Rectal smooth muscle tissue (tissue), 1 donor: ENCODE results near the gene SF3B5.

ENCODE experiments used
- H3K27ac ChIP-seq: one replicate; pipeline ENCODE4 v1.7.0; 2013; ENCODE audit warnings: low read depth, low read length, inconsistent platforms
- H3K27me3 ChIP-seq: one replicate; pipeline ENCODE4 v1.7.0; 2013; ENCODE audit warnings: low read length; ENCODE audit not compliant: control insufficient read depth, insufficient read depth
- H3K36me3 ChIP-seq: one replicate; pipeline ENCODE4 v1.7.0; 2013; ENCODE audit warnings: low read length; ENCODE audit not compliant: control insufficient read depth, insufficient read depth
- H3K4me1 ChIP-seq: one replicate; pipeline ENCODE4 v1.7.0; 2013; ENCODE audit warnings: low read length; ENCODE audit not compliant: control insufficient read depth, insufficient read depth
- H3K4me3 ChIP-seq: one replicate; pipeline ENCODE4 v1.7.0; 2013; ENCODE audit warnings: low read length
- H3K9ac ChIP-seq: one replicate; pipeline ENCODE4 v1.7.0; 2013; ENCODE audit warnings: low read length

The SF3B5 gene

DNA sequence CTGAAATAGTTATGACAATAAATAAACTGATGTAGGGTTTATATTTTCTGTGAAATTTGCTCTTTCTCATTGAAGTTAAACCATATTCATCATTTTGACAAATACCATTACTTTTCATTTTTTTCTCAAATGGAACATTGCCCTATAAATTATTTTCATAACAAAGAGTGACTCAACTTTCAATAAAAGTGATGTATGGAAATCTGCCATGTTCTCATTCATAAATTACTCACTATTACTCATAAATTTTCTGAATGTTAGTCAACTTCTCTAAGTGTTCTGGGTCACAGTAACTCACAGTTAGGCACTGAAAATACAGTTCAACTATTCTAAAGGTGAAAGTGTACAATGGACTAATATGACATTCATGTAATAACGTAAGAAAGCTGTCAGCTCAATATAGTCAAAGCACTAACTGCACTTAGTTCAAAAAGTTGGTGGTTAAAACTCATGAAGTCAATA is 35.9 kb upstream of the SF3B5 start:
- H3K36me3 ChIP-seq = no peaks in the 10 kb centered on the region
- no peak overlapping the region for H3K9ac ChIP-seq
- H3K27ac ChIP-seq = no peak overlapping the region
- no peak overlapping the region for H3K4me3 ChIP-seq
- no peaks in the 10 kb centered on the region for H3K4me1 ChIP-seq
- no peaks in the 10 kb centered on the region for H3K27me3 ChIP-seq

DNA sequence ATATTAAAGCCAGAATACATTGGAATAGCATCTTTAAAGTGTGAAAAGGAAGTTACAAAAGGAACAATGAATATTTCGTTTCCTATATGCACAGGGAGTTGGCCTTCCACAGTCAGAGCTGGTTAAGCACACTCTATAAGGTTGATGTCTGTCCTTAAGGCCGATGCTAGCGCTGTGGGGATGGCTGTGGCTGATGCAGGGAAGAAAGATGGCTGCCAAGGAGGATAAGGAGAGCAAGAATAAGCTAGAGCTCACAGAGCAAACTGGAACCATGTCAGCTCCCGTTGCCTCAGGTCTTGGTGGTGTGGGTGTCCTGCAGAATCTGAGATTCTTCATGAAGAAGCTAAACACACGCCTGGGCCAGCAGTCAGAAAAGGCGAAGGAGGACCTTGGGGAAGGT is 34.1 kb upstream of the SF3B5 start:
- Histone ChIP-seq H3K9ac (no peak overlapping the region), H3K4me1 (no peaks in the 10 kb centered on the region), H3K27ac (no peak overlapping the region), H3K4me3 (no peak overlapping the region), H3K27me3 (no peaks in the 10 kb centered on the region), H3K36me3 (no peaks in the 10 kb centered on the region)

- Histone ChIP-seq H3K9ac (no peak overlapping the region), H3K27ac (no peak overlapping the region), H3K36me3 (no peaks in the 10 kb centered on the region), H3K4me1 (no peaks in the 10 kb centered on the region), H3K27me3 (no peaks in the 10 kb centered on the region), H3K4me3 (no peak overlapping the region)
These were observed 31.7 kb upstream of the SF3B5 start for GRCh38 chr6:144127097-144127496.

DNA sequence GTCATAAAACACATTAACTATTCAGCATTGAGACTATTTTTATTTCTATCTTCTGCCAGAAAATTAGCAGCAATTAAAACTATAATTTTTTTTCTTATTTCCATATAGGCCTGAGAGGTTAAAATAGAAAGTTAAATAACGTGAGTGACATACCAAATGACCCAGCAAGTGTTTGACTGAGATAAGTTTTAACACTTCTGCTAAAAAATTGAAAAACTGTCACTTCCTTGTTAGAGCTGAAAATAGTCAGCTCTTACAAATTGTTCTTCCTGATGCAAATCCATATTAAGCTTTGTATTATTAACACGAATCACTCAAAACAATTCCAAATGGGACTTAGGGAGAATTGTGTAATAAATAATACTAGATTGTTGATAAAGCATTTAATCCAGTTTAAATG is 28.5 kb upstream of the SF3B5 start:
- H3K4me1 ChIP-seq = no peaks in the 10 kb centered on the region
- H3K27ac ChIP-seq = no peak overlapping the region
- H3K4me3 ChIP-seq = no peak overlapping the region
- no peak overlapping the region for H3K9ac ChIP-seq
- no peaks in the 10 kb centered on the region for H3K36me3 ChIP-seq
- H3K27me3 ChIP-seq = no peaks in the 10 kb centered on the region

- Histone ChIP-seq H3K9ac (no peak overlapping the region), H3K27ac (no peak overlapping the region), H3K4me3 (no peak overlapping the region), H3K36me3 (no peaks in the 10 kb centered on the region), H3K27me3 (no peaks in the 10 kb centered on the region), H3K4me1 (no peaks in the 10 kb centered on the region)
These were observed 28.0 kb upstream of the SF3B5 start for GRCh38 chr6:144123421-144123820.

- H3K27ac ChIP-seq = no peak overlapping the region
- no peaks in the 10 kb centered on the region for H3K27me3 ChIP-seq
- H3K4me3 ChIP-seq = no peak overlapping the region
- no peaks in the 10 kb centered on the region for H3K36me3 ChIP-seq
- no peaks in the 10 kb centered on the region for H3K4me1 ChIP-seq
- no peak overlapping the region for H3K9ac ChIP-seq
These were observed 27.5 kb upstream of the SF3B5 start for GRCh38 chr6:144122861-144123260.

GRCh38 chr6:144119376-144119775 is 24.0 kb upstream of the SF3B5 start:
- no peaks in the 10 kb centered on the region for H3K36me3 ChIP-seq

GRCh38 chr6:144115219-144115618 is 19.8 kb upstream of the SF3B5 start:
- Histone ChIP-seq H3K4me1 (no peaks in the 10 kb centered on the region), H3K36me3 (no peaks in the 10 kb centered on the region), H3K27ac (no peak overlapping the region), H3K27me3 (no peaks in the 10 kb centered on the region), H3K9ac (no peak overlapping the region), H3K4me3 (no peak overlapping the region)

More at GRCh38 chr6:144119376-144119775, 24.0 kb upstream of the SF3B5 start:
- Histone ChIP-seq H3K4me3 (no peak overlapping the region), H3K9ac (no peak overlapping the region), H3K4me1 (no peaks in the 10 kb centered on the region), H3K27ac (no peak overlapping the region), H3K27me3 (no peaks in the 10 kb centered on the region)

DNA sequence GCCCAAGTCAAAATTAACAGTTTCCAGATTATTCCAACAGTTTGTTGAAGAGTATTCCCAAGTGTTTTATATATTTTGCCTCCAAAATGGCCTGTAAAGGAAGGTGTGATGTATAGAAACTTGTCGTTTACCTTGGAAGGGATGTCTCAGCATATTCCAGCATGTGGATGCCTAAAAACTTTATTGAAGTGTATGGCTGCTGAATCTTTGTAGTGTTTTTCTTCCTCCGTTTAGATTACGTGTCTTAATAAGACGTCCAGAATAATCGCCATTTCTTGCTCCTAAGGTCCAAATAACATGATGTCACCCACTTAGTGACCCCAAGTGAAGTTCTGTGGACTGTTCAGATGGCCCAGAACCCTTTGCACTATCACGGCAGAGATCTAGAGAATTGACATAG is 18.0 kb upstream of the SF3B5 start:
- no peaks in the 10 kb centered on the region for H3K27me3 ChIP-seq
- no peaks in the 10 kb centered on the region for H3K4me1 ChIP-seq

GRCh38 chr6:144110210-144110609 is 14.8 kb upstream of the SF3B5 start:
- Histone ChIP-seq H3K27ac (no peak overlapping the region), H3K9ac (no peak overlapping the region), H3K27me3 (no peaks in the 10 kb centered on the region), H3K4me1 (no peaks in the 10 kb centered on the region), H3K36me3 (no peaks in the 10 kb centered on the region), H3K4me3 (no peak overlapping the region)

More for the DNA sequence above, 18.0 kb upstream of the SF3B5 start:
- no peak overlapping the region for H3K4me3 ChIP-seq
- H3K27ac ChIP-seq = no peak overlapping the region
- H3K36me3 ChIP-seq = no peaks in the 10 kb centered on the region
- H3K9ac ChIP-seq = no peak overlapping the region

DNA sequence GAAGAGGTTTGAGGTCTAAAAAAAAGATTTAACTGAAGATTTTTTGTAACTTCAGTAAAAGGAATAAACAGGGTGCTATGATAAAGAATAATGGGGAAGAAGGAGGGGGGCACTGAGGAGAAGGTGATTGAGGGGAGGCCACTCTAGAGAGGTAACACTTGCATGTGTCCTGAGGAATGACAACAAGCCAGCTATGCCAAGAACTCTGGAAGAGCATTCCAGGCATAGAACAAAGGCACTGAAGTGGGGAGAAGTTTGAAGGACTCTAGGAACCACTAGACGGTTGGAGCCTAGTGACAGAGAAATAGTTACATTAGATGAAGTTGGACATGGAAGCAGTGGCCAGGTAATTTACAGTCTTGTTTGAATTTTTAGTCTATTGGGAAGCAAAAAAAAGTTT is 10.8 kb upstream of the SF3B5 start:
- no peak overlapping the region for H3K4me3 ChIP-seq
- no peak overlapping the region for H3K9ac ChIP-seq
- no peaks in the 10 kb centered on the region for H3K27me3 ChIP-seq
- no peak overlapping the region for H3K27ac ChIP-seq
- no peaks in the 10 kb centered on the region for H3K36me3 ChIP-seq
- H3K4me1 ChIP-seq = no peaks in the 10 kb centered on the region

- Histone ChIP-seq H3K9ac (no peak overlapping the region), H3K36me3 (no peaks in the 10 kb centered on the region), H3K4me1 (no peaks in the 10 kb centered on the region), H3K27me3 (no peaks in the 10 kb centered on the region), H3K4me3 (no peak overlapping the region), H3K27ac (no peak overlapping the region)
These were observed 9.6 kb upstream of the SF3B5 start for GRCh38 chr6:144104898-144105487.

GRCh38 chr6:144104488-144104887 is 9.1 kb upstream of the SF3B5 start:
- Histone ChIP-seq H3K27me3 (no peaks in the 10 kb centered on the region), H3K27ac (no peak overlapping the region), H3K36me3 (no peaks in the 10 kb centered on the region), H3K9ac (no peak overlapping the region), H3K4me3 (no peak overlapping the region), H3K4me1 (no peaks in the 10 kb centered on the region)
